ENCODE results near the gene VWA3A.
"Not testable (repeated sequence)": the region's sequence is repeated elsewhere in the genome, so short reads cannot be mapped to it uniquely, and the experiment has no call there.

VWA3A gene

DNA sequence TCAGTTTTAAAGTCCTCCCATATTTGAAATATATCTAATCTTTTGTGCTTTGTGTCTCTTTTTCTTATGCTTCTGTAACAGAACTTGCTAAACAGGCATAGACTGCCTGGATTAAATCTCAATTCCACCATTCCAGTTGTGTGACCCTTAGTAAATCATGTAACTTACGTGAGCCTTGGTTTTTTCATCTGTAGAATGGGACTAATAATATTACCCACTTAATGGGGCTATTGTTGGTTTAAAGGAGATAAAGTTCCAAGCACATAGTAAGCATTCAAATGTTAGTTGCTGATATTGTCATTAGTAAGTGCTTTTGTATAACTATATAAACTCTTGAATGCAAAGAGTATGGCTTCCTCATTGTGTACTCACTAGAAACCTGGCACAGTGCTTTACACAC, 5.9 kb upstream of the VWA3A start:
- no peak for DNase-seq (ENCODE audit: low spot score)

DNA sequence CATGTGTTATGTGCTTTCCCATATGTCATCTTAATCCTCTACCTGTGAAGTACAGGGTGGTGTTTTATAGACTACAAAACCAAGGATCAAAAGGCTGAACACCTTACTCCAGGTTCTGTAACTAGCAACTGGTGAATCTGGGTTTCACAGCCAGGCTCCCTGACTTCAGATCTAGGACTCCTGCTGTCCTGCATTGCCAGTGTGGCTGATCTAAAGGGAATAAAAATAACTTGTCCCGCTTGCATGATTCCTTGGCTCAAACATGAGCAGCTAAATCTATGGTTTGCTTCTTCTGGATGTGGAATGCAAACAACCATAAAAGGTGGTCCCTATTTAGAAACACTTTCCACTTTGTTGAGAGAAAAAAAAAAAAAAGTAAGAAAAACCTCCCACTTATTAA, 3.7 kb upstream of the VWA3A start:
- no peak for DNase-seq (ENCODE audit: low spot score)

GRCh38 chr16:22089910-22090309, 2.4 kb upstream of the VWA3A start:
- no peak for DNase-seq (ENCODE audit: low spot score)

GRCh38 chr16:22091721-22092120, 620 bp upstream of the VWA3A start:
- no peak for DNase-seq (ENCODE audit: low spot score)

DNA sequence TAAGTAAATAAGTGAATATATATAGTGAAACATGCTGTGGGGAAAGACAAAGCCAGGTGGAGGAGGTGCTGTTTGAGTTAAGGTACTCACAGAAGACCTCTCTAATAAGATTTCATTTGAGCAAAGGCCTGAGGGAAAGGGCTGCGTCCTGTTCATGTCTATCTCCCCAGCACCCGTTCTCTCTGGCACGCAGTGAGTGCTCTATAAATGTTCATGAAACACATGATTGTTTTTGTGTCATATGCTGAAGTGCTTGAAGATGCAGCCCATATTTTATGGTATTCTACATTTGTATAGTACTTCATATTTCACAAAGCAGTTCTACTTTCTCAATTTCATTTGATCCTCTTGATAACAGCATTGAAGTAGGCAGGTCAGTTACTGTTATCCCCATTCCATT, 990 bp downstream of the VWA3A start:
- DNase-seq (ENCODE audit: low spot score), result no peak

- DNase-seq (ENCODE audit: low spot score), result no peak
Measured at GRCh38 chr16:22093996-22094395, 1.7 kb downstream of the VWA3A start.

DNA sequence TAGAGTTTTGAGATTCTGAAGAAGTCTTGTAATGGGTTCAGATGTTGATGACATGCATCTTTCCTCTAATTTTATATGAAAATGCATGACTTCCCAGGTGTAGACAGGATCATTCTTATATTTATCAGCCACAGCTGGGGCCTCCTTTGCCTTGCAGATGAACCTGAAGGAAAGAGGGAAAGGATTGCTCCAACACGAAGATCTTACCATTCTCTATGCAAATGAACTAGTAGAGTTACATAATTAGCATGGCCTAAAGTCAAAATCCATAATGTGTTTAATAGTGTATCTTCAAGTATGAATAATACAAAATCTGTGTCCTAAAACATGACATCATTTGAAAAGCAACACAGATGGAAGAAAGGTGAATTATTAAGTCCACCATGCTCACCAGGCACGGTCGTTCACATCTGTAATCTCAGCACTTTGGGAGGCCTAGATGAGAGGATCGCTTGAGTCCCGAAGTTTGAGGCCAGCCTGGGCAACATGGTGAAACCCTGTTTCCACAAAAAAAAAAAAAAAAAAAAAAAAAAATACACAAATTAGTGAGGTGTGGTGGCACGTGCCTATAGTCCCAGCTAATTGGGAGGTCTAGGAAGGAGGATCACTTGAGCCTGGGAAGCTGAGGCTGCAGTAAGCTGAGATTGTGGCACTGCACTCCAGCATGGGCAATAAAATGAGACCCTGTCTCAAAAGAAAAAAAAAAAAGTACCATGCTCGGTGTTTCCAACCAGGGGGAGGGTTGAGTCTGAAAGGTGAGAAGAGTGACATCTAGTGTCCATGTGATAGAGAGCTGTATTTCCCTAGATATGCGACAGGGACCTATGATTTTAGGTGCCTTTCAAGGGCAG, 6.3 kb downstream of the VWA3A start:
- no peak for DNase-seq (ENCODE audit: low spot score)

- no peak for DNase-seq (ENCODE audit: low spot score)
Measured at GRCh38 chr16:22099256-22099975, 7.1 kb downstream of the VWA3A start.

- no peak for DNase-seq (ENCODE audit: low spot score)
Measured at GRCh38 chr16:22103441-22103840, 11.1 kb downstream of the VWA3A start.

DNA sequence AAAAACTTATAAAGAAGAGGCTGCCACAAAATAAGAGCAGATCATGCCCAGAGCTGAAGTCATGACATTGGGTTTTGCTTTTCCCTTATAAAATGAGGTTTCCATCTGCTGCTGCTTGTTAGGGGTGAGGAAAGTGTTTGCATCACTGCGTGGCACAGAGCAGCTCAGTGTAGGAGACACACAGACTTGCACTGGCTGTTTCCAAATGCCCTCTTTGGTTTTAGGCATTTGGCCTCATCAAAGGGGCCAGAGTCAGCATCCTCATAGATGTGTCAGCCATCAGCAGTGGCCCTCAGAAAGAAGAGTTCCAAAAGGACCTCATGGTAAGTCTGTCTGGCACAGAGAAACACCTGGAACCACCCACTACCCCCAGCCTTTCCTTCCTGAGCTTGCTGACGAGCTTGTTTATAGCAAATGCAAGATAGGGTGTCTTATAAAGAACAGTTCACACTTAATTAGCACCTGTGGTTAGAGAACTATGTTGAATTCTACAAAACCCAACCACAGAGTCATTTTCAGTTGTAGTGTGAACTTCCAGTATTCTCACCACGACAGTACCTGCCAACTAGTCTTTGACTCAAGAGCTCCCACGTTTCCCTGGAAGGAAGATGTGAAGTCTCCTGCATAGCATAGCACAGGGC, 17.0 kb downstream of the VWA3A start:
- DNase-seq (ENCODE audit: low spot score), result no peak

GRCh38 chr16:22111629-22112028, 19.3 kb downstream of the VWA3A start:
- not testable (repeated sequence) for DNase-seq (ENCODE audit: low spot score)

DNA sequence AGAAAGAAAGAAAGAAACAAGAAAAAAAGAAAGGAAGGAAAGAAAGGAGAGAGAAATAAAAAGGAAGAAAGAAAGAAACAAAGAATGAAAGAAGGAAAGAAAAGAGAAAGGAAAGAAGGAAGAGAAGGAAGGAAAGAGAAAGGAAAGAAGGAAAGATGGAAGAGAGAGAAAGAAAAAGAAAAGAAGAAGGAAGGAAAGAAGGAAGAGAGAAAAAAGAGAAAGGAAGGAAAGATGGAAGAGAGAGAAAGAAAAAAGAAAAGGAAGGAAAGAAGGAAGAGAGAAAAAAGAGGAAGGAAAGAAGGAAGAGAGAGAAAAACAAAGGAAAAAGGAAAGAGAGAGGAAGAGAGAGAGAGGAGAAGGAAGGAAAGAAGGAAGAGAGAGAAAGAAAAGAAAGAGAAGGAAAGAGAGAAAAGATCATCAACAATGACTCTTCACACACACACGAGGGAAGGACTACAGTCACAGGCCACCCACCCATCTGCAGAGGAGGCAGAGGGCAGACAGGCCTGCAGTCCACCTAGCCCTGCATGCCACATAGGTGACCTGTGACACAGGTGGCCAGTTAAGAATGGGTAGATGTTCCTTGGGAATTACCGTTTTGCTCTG, 23.9 kb downstream of the VWA3A start:
- DNase-seq (ENCODE audit: low spot score), result no peak

DNA sequence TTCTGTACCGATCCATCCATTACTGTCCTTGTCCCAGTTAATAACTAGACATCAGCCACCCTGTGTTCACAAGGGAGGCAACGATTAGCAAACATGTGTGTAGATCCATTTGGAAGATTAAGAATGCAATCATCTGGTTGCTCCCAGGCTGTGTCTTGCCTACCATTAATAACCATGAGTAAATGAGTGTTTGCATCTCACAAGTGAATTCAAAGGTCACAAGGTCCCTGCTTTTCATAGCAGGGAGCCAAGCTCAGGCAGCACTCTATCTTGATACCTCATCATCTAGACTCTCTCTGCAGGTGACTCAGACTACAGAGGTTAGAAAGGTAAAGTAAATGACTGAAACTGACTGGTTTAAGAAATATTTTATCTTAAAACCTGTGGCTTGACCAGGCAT, 25.3 kb downstream of the VWA3A start:
- no peak for DNase-seq (ENCODE audit: low spot score)

DNA sequence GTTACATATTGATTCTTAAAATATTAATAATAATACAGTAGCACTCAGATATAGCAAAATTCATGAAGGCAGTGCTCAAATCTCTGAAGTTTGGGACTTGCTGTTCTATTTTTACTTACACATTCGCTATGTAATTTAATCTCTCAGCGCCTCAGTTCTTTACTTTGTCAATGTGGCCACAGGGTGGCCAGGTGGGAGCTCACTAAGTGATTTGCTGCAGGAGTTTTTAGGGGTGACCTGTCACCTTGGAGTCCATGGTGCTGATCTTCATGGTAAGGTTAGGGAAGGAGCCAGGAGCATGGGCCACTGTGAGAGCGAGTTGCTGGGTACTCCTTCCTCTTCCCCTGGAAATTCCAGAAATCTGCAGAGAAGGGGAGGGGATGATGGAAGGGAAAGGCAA, 28.1 kb downstream of the VWA3A start:
- no peak for DNase-seq (ENCODE audit: low spot score)

DNA sequence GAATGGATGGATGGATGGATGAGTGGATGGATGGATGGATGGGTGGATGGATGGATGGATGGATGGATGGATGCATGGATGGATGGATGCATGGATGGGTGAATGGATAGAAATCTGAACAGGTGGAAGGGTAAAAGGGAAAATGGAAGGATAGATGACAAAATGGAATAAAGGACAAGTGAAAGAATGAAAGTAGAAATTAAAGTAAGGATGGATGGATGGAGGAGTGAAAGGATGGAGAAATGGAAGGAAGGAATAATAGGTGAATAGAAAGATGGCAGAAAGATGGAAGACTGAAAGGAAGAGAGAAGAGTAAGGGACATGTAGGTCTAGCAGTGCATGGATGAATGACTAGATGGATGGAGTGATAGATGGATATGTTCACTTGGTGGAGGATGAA, 29.9 kb downstream of the VWA3A start:
- no peak for DNase-seq (ENCODE audit: low spot score)

DNA sequence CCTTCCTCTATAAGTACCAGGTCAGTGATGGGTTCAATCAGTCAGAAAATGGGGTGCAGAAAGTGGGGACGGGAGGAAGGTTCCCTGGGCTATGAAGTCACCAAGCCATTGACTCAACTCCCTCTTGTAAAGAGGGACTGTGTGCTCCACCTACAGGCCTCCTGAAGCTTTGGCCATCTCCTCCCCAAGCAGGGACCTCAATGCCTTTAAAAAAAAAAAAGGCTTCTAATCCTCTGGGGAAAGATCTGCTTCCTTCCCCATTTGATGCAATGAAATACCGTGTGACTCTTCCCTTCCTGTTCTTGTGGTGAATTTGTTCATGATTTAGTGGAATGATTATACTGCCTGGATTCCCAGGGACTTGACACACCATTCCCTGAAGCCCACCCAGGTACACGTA, 30.8 kb downstream of the VWA3A start:
- DNase-seq (ENCODE audit: low spot score), result no peak

DNA sequence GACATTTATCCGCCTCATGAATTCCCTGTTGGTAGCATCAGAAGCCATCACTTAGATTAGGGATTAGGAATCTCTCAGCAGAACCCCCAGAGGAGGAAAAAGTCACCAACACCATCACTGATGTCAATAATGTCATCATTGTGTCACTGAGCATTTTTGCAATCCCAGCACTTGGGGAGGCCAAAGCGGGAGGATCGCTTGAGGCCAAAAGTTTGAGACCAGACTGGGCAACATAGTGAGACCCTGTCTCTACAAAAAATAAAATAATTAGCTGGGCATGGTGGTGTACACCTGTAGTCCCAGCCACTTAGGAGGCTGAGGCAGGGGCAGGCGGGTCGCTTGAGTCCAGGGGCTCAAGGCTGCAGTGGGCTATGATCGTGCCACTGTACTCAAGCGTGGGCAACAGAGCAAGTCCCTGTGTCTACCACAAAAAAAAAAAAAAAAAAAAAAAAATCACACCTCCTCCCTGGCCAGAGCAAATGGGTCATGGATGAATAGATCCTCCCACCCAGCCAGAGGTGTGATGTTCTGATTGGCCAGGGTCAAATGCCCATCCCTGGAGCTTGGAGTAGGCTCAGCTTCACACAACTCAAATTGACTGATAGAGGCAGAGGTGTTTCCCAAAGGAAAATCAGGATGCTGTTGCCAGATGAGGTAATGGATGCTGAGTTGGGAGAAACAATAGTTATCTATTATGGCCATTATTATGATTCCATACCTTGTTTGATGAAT, 31.6 kb downstream of the VWA3A start:
- no peak for DNase-seq (ENCODE audit: low spot score)

GRCh38 chr16:22124583-22125284, 32.4 kb downstream of the VWA3A start:
- no peak for DNase-seq (ENCODE audit: low spot score)

- no peak for DNase-seq (ENCODE audit: low spot score)
Measured at GRCh38 chr16:22126037-22126558, 33.8 kb downstream of the VWA3A start.

GRCh38 chr16:22128537-22128936, 36.2 kb downstream of the VWA3A start:
- DNase-seq (ENCODE audit: low spot score), result not testable (repeated sequence)

DNA sequence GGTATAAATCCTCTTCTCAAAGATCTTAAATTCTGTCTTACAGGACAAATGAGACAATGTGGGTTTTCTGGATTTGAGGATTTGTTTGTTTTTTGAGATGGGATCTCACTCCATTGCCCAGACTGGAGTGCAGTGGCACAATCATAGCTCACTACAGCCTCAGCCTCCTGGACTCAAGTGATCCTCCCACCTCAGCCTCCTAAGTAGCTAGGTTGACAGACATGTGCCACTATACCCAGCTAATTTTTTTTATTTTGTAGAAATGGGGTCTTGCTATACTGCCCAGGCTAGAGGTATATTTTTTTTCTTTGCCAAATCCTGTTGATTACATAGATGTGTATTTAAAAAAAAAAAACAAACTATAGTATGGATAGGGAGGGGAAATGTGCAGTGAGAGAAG, 38.2 kb downstream of the VWA3A start:
- no peak for DNase-seq (ENCODE audit: low spot score)
